GM12878 (cell line): ENCODE results near the gene S1PR3.

Experiments
- CEBPB ChIP-seq, 2 experiments: fragments of 150-350 bp in 1 of 2; IDR thresholded peaks; 2 replicates each; pipeline ENCODE4 v1.6.1; 2012 to 2014; ENCODE audit warnings: low read depth in 2 of 2, low read length in 2 of 2, borderline replicate concordance in 1 of 2, inconsistent platforms in 1 of 2
- POLR2A ChIP-seq: IDR thresholded peaks from 2 replicates; pipeline ENCODE4 v1.6.1; 2011; ENCODE audit warnings: low read depth, mild to moderate bottlenecking, low read length
- ZNF24 ChIP-seq: fragments of 450-650 bp; IDR thresholded peaks from 2 replicates; pipeline ENCODE4 v1.6.1; 2017; ENCODE audit warnings: antibody characterized with exemption, mild to moderate bottlenecking
- TF ChIP-seq, protein P1 (sequence below), 3 experiments: IDR thresholded peaks in 2 of 3; conservative IDR thresholded peaks in 1 of 3; 2 replicates each; pipeline ENCODE4 v1.5.1; 2011; ENCODE audit warnings: low read depth in 3 of 3, low read length in 3 of 3, mild to moderate bottlenecking in 3 of 3, control low read depth in 2 of 3, moderate library complexity in 2 of 3, inconsistent platforms in 1 of 3, mixed read lengths in 1 of 3; ENCODE audit not compliant: control insufficient read depth in 2 of 3, insufficient read depth in 1 of 3; ENCODE audit errors: extremely low read depth in 1 of 3

DNA sequence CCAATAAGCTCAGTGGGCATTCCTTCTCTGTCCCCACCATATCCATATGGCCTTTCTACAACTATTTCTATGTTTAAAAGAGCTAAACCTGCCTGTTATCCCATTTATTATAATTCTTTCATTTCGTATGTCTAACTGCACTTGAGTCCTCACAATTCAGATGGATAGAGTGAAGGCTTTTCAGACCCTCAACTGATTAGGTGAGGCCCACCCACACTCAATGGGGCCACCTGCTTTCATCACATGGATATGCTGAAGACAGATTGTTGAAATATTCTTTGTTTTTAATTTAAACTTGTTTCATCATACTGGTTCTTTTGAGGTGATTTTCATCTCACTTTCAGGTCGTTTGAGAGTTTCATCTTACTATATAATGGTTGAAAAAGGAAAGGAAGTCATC lies 5.7 kb upstream of the S1PR3 start:
- TF ChIP-seq, protein P1, sequence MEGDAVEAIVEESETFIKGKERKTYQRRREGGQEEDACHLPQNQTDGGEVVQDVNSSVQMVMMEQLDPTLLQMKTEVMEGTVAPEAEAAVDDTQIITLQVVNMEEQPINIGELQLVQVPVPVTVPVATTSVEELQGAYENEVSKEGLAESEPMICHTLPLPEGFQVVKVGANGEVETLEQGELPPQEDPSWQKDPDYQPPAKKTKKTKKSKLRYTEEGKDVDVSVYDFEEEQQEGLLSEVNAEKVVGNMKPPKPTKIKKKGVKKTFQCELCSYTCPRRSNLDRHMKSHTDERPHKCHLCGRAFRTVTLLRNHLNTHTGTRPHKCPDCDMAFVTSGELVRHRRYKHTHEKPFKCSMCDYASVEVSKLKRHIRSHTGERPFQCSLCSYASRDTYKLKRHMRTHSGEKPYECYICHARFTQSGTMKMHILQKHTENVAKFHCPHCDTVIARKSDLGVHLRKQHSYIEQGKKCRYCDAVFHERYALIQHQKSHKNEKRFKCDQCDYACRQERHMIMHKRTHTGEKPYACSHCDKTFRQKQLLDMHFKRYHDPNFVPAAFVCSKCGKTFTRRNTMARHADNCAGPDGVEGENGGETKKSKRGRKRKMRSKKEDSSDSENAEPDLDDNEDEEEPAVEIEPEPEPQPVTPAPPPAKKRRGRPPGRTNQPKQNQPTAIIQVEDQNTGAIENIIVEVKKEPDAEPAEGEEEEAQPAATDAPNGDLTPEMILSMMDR (IDR thresholded peaks at IDR 0.05 in 2 of 3, conservative IDR thresholded peaks at IDR 0.05 in 1 of 3; ENCODE audit: control insufficient read depth in 2 of 3, extremely low read depth in 1 of 3, insufficient read depth in 1 of 3, low read depth in 3 of 3, low read length in 3 of 3), result no peak
- TF ChIP-seq POLR2A (no peak), ZNF24 (no peak), CEBPB (IDR thresholded peaks at IDR 0.05; ENCODE audit: borderline replicate concordance in 1 of 2, low read depth in 2 of 2, low read length in 2 of 2) (no peak)
